IPS-18a (cell line): ENCODE results near the gene DUS1L.

Experiments
- H3K27ac ChIP-seq: one replicate; pipeline ENCODE4 v1.5.1; 2013; ENCODE audit warnings: low read length
- H3K27me3 ChIP-seq: one replicate; pipeline ENCODE4 v1.6.1; 2013; ENCODE audit warnings: mild to moderate bottlenecking, low read length; ENCODE audit not compliant: control insufficient read depth, insufficient read depth
- H3K36me3 ChIP-seq: one replicate; pipeline ENCODE4 v1.6.1; 2013; ENCODE audit warnings: low read depth, low read length; ENCODE audit not compliant: control insufficient read depth
- H3K4me1 ChIP-seq: one replicate; pipeline ENCODE4 v1.6.1; 2013; ENCODE audit warnings: low read depth, low read length; ENCODE audit not compliant: control insufficient read depth
- H3K4me3 ChIP-seq: one replicate; pipeline ENCODE4 v1.5.1; 2013; ENCODE audit warnings: low read length
- H3K9ac ChIP-seq: one replicate; pipeline ENCODE4 v1.6.1; 2013; ENCODE audit warnings: mild to moderate bottlenecking, low read length, moderate library complexity
- H3K9me3 ChIP-seq: one replicate; pipeline ENCODE4 v1.6.1; 2013; ENCODE audit warnings: low read depth, low read length; ENCODE audit not compliant: control insufficient read depth

Gene DUS1L

DNA sequence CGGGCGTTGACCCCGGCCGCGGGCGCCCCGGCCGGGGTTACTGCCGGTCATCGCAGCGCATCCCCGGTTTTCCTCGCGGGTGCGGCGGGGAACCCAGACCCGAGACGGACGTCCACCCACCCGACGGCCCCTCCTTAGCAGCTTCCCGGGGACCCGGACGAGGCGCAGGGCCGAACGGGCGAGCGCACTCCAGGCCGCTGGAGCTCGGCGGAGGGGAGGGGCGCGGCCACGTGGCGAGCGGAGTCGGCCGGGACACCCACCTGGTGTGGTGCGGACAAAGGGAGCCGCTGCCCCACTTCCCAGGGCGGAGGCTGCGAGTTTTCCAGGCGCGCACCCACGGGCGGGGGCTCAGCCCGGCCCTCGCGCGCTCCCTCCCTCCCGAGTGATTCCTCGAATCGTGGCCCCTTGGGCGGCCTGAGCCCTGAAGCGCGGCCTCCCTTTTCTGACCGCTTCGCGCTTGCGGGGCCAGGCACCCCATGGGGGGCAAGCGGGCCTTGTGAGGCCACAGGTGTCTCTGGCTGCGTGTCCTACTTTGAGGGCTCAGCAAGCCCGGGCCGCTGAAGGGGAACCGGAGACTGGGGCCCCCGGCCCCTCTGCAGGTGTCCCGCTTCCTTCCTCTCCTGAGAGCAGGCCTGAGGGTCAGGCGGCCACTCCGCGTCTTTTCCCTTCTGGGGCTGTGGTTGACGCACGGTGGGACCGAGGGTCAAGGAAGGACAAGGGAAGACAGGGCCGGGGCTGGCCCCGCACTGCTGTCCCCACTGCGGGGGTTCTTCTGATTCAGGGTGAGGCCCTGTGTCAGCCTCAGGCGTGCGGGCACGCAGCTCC lies 33.5 kb upstream of the DUS1L start:
- no peaks in the 10 kb centered on the region for H3K9me3 ChIP-seq
- H3K9ac ChIP-seq: peak overlapping the region; percentile 90
- H3K27ac ChIP-seq: peak overlapping the region; percentile 80
- no peaks in the 10 kb centered on the region for H3K27me3 ChIP-seq
- peaks cover 27% of the 10 kb centered on the region for H3K4me1 ChIP-seq
- H3K4me3 ChIP-seq: peak overlapping the region; percentile 70
- peaks cover 17% of the 10 kb centered on the region for H3K36me3 ChIP-seq

DNA sequence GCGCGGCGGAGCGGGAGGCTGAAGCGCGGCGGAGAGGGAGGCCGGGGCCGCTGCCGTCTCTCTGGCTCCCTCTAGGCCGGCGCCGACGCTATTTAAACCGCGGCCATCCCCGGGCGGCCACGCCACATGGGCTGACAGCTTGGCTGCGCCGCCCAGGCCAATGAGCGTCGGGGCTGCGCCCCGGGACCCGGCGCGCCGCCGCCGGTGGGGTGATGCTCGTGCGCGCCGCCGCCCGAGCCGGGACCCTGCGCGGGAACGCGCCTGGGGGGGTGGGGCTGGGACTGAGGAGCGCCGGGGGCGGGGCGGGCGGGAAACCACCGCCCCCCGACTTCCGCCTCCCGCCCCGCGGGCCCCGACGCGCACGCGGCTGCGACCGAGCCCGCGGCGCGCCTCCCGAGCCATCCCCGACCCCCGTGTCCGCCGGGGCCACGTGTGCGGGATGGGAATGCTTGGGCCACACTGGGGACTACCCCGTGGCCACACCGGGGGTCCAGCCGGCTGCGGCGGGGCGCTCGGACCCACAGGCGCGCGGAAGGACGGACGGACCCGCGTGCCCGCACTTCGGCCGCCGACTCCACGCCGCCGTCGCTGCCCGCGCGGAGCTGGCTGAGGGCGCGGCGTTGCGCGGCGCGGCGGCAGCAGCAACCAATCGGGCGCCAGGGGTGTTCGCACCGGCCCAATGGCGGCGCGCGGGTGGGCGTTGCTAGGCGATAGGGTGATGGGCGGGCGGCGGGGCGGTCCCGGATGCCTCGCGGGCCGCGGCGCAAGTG lies 32.8 kb upstream of the DUS1L start, which contains the start of gene FASN:
TSS of gene FASN (minus strand) at position 68 of the 770 bp plus-strand sequence. CDS start 1,791 bp downstream, outside the sequence.
- Histone ChIP-seq H3K9ac (peak within 1 kb of the TSS; percentile 90), H3K36me3 (peaks cover 23% of the 10 kb centered on the region), H3K27ac (peak within 1 kb of the TSS; percentile 80), H3K4me3 (peak within 1 kb of the TSS; percentile 75), H3K27me3 (no peaks in the 10 kb centered on the region), H3K9me3 (no peaks in the 10 kb centered on the region), H3K4me1 (peaks cover 19% of the 10 kb centered on the region)

DNA sequence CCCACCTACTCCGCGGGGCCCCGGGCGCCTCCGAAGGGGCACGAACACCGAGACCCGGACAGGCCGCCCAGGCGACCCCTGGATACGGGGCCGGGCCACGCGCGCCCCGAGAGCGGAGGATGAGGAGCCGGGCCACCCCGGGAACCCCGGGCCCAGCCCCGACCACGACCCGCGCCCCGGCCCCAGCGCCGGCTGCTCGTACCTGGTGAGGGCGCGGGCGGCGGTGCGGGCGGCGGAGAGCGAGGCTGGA lies 32.2 kb upstream of the DUS1L start:
- peak overlapping the region; percentile 68 for H3K9ac ChIP-seq
- H3K27ac ChIP-seq: no peak overlapping the region
- no peaks in the 10 kb centered on the region for H3K9me3 ChIP-seq
- H3K36me3 ChIP-seq: peaks cover 27% of the 10 kb centered on the region
- H3K27me3 ChIP-seq: no peaks in the 10 kb centered on the region
- H3K4me3 ChIP-seq: peak overlapping the region; percentile 75
- H3K4me1 ChIP-seq: peaks cover 14% of the 10 kb centered on the region

DNA sequence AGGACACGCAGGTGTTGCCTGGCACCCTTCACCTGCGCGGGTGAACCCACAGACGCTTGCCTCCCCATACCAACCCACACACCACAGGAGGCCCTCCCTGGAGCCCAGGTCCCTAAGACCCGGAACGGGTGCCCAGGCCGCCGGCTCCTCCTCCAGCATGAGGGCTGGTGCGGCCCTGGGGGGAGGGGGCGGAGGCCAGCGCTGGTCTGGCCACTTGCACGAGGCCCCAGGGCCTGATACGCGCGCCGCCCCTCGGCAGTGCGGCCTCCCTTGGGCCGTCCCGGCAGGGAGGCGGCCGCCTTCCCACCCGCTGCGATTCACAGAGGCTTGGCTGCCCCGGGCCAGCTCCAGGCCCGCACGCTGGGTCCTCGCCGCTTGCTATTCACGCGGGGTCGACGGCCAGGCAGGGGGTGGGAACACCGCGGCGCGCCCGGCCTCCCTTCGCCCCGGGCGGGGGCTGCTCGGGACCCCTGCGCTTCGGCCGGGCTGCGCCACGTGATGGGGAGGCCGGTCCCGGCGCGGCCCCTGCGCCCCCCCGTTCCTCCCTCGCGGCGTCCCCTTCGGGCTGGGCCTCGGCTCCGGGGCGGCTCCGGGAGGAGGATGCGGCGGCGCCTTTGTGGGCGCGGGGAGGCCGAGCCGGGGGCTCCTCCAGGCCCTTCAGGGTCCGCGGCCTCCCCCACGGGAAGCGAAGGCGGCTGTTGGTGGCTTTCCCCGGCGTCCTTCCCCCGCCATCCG lies 31.7 kb upstream of the DUS1L start:
- Histone ChIP-seq H3K9ac (peak overlapping the region; percentile 68), H3K36me3 (peaks cover 31% of the 10 kb centered on the region), H3K4me3 (peak overlapping the region; percentile 75), H3K4me1 (peaks cover 10% of the 10 kb centered on the region), H3K27ac (no peak overlapping the region), H3K27me3 (no peaks in the 10 kb centered on the region), H3K9me3 (no peaks in the 10 kb centered on the region)

DNA sequence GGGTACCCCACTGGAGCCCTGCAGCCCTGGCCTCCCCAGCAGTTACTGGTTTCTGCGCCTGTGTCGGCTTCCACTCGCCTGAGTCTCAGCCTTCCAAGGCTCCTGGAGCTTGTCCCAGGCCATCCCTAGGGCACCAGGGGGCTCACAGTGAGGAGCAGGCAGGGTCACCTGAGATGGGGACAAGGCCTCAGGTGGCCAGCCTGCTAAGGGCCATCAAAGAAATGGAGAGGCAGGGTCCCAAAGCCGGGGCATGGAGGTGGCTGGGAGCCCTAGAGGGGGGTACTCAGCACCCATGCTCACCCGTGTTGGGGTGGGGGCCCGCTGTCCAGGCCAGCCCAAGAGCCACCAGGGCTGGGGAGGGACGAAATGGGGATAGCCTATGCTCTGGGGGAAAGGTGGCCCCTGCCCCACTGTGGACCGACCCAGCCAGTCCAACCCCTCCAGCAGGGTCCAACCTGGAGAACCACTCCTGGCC lies 31.1 kb upstream of the DUS1L start:
- no peak overlapping the region for H3K27ac ChIP-seq
- no peaks in the 10 kb centered on the region for H3K9me3 ChIP-seq
- H3K36me3 ChIP-seq: peaks cover 37% of the 10 kb centered on the region
- peak overlapping the region; percentile 75 for H3K4me3 ChIP-seq
- no peaks in the 10 kb centered on the region for H3K27me3 ChIP-seq
- peaks cover 7% of the 10 kb centered on the region for H3K4me1 ChIP-seq
- peak overlapping the region; percentile 68 for H3K9ac ChIP-seq

DNA sequence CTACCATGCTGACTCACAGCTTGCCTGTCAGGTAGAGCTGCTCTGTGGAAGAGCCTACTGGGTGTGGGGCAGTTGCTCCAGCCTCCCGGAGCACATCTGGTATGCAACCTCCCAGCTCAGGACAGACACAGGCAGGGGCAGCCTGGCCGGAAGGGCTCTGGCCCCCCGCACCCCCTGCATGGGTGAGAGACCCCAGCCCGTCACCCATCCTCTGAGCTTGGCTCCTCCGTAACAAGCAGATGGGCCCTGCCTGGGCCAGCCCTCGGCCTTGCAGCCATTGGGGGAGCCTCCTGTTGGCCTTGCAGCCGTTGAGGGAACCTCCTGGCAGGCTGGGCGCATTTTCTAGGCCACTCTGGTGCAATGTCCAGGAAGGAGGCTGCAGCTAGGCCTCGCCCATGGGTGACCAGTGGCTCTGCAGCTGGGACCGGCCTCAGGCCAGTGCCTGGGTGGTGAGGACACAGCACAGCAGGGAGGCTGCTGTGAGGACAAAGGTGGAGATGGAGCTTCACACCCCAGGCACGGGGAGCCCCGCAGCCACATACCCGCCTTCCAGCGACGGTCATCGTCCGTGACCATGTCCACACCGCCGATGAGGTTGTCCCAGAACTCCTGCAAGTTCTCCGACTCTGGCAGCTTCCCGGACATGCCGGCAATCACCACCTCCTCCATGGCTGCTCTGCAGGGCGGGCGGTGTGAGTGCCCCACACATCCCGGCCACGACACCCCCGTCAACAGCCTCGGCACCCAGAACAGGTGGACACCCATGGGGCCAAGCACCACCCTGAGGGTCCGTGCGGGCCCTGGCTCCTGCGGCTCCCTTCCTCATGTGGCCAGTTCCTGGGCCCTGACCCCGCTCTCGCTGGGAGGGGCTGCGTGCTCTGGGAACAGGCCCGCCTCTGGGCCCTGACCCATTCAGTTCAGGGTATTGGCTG lies 30.4 kb upstream of the DUS1L start:
- H3K9me3 ChIP-seq: no peaks in the 10 kb centered on the region
- H3K36me3 ChIP-seq: peaks cover 44% of the 10 kb centered on the region
- H3K27me3 ChIP-seq: no peaks in the 10 kb centered on the region
- no peak overlapping the region for H3K9ac ChIP-seq
- peak overlapping the region; percentile 75 for H3K4me3 ChIP-seq
- H3K4me1 ChIP-seq: peaks cover 7% of the 10 kb centered on the region
- no peak overlapping the region for H3K27ac ChIP-seq

DNA sequence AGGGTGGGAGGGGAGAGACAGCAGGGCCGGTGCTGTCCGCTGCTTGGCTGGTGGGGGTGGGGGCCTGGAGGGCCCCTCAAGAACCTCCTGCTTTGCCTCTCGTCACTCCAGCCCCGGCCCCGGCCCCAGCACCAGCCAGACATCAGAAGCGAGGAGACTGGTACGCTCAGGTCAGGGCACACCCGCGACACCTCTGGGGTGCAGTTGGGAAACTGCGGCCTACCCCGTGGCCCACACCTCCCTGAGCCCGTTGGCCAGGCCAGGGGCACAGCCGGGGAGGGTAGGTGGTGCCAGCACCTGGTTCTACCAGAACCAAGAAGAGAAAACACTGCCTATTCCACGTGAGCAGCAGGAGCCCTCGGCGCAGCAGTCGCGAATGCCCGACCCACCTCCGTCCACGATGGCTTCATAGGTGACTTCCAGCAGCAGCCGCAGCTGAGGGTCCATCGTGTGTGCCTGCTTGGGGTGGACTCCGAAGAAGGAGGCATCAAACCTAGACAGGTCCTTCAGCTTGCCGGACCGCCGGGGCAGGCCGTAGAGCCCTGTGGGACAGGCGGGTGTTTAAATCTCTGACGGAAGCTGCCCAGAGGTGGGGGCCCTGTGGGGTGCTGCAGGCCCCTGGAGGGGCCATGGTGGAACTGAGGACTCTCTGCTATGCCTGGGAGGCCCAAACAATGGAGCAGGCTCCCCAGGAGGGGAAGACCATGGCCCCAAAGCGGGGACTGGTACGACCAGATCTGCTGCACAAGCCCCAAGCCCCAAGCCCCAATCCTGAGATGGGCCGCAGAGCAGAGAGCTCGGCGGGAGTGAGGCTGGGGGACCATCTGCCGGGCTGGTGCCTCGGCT lies 29.6 kb upstream of the DUS1L start:
- no peaks in the 10 kb centered on the region for H3K27me3 ChIP-seq
- H3K4me3 ChIP-seq: no peak overlapping the region
- no peak overlapping the region for H3K9ac ChIP-seq
- H3K27ac ChIP-seq: no peak overlapping the region
- peaks cover 7% of the 10 kb centered on the region for H3K4me1 ChIP-seq
- H3K36me3 ChIP-seq: peaks cover 52% of the 10 kb centered on the region
- H3K9me3 ChIP-seq: no peaks in the 10 kb centered on the region

DNA sequence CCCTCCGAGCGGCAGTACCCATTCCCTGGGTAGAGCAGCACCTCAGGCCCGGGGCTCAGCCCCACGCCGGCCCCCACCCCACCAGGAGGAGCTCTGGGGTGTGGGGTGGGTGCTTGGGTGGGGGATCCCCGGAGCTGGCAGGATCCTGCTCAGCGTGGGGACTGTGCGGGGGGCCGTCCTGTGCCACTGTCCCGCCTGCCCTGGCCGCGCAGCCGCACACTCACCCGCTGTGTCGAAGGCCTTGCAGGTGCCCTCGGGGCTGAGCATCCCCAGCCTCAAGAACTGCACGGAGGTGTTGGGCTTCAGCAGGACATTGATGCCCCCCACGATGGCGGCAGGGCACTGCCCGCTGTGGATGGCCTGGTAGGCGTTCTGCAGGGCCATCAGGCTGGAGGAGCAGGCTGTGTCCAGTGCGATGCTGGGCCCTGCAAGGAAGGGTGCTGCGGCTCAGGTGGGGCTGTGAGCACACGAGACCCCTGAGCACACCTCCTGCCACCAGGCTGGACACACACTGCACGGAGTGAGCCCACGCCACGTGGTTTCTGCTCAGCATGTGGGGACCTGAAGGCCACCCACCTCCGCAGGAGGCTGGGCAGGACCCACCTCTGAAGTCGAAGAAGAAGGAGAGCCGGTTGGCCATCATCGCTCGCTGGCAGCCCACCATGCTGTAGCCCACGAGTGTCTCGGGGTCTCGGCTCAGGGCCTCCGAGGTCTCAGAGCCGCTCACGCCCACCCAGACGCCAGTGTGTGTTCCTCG lies 27.6 kb upstream of the DUS1L start:
- H3K4me3 ChIP-seq: no peak overlapping the region
- no peaks in the 10 kb centered on the region for H3K9me3 ChIP-seq
- H3K27ac ChIP-seq: no peak overlapping the region
- no peak overlapping the region for H3K9ac ChIP-seq
- H3K4me1 ChIP-seq: no peaks in the 10 kb centered on the region
- peaks cover 72% of the 10 kb centered on the region for H3K36me3 ChIP-seq
- H3K27me3 ChIP-seq: no peaks in the 10 kb centered on the region

DNA sequence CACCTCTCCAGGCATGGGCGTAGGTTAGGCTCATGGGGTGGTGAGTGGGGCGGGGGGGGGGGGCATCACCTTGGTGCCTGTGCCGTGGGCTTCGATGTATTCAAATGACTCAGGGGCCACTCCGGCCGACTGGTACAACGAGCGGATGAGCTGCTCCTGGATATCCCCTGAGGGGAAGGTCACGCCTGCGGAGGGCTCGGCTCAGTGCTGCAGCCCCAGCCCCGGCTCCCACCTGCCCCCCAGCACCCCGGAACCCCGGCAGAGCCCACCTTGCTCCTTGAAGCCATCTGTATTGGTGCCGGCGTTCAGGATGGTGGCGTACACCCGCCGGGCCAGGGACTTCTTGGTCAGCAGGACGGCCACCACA lies 27.0 kb upstream of the DUS1L start:
- Histone ChIP-seq H3K9me3 (no peaks in the 10 kb centered on the region), H3K9ac (no peak overlapping the region), H3K27me3 (no peaks in the 10 kb centered on the region), H3K4me1 (no peaks in the 10 kb centered on the region), H3K27ac (no peak overlapping the region), H3K36me3 (peaks cover 77% of the 10 kb centered on the region), H3K4me3 (no peak overlapping the region)
